HL-60/S4 treated with phorbol 12-myristate 13-acetate at 8.2 ng/mL for 4 days and 3 days (cell line): ENCODE results near the gene SFMBT1.

ENCODE experiments used
- in situ Hi-C: fragments of 300-500 bp; cut with MboI; formaldehyde crosslinking; loops from 2 replicates; pipeline ENCODE4 v1.15.0; 2022; ENCODE audit warnings: low sequenced_read_pairs

The SFMBT1 gene

DNA sequence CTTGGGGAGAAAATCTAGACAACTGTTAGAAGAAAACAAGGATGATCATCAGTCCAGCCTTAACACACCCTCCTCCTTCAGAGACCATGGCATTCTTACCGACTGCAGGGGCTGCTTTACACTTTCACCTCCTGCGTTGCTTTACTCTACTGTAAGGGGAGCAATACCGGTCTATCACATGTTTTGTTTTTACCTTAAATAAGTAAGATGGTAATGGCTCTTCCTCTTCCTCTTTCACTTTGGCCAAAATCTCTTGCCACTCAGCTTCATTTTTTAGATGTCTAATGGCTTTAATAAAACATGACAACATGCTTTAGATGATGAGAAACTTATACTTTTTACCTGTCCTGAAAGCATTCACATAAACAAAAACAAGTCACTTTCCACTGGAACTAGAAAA, 115.1 kb downstream of the SFMBT1 start:
- in situ Hi-C loops = loop anchor here (25.0 kb wide), 1 partner anchor 193 kb away; no protein-coding TSS in a partner anchor

DNA sequence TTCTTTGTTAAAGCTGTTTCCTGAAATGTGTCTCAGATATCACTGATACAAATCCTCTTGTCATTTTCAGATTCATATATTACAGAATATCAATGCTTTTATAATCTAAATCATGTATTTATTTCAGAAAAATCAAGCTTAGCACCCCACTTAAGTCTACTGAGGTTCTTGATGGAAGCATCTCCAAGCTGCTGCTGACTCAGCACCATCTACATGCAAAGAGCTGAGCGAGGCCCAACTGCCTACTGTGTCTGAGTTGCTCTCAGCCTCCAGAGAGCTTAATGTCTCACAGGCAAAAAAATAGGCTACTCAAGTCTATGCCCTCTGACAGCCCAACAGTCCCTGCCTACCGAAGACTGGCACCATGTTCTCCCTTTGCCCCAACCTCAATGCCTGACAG, 119.3 kb downstream of the SFMBT1 start:
- in situ Hi-C loops = loop anchor here (25.0 kb wide), 1 partner anchor 189 kb away; no protein-coding TSS in a partner anchor

DNA sequence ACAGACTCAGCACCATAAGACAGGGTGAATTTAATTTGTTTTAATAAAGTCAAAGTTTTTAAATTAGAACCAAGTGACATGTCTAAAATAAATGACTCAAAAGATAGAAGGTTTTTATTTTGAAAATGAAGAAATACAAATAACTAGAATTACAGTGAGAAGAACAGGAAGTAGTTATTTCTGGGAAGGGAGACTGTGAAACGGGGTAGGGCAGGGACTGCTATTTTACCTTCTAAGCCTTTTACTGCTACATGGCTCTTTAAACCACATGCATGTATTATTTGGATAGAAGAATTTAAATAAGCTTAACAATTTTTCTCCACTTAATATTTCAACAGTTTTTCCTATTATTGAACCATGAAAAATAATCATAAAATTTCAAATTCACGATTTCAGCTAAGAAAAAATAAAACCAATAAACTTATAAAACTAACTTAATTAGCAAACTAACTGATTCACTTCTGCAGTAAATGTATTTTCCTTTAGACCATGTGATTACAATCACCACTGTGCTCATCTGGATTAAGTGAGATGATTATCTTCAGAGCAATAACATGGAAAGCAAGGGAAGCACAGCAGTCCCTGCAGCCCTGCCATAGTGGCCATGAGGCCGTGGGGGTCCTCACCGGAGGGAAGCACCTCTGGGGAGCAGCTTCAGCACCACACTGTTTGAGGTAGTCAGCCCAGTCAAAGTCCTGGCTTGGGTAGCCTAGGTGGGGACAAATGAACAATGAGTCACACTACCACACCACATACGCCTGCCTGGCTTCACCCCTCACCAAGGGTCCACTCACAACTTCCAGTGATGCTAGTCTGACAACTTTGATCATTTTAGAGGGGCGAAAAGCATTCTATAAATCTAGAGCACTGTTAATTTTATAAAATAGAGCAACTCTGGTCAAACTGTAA, 120.2 kb downstream of the SFMBT1 start:
- in situ Hi-C loops = loop anchor here (25.0 kb wide), 1 partner anchor 188 kb away; no protein-coding TSS in a partner anchor

DNA sequence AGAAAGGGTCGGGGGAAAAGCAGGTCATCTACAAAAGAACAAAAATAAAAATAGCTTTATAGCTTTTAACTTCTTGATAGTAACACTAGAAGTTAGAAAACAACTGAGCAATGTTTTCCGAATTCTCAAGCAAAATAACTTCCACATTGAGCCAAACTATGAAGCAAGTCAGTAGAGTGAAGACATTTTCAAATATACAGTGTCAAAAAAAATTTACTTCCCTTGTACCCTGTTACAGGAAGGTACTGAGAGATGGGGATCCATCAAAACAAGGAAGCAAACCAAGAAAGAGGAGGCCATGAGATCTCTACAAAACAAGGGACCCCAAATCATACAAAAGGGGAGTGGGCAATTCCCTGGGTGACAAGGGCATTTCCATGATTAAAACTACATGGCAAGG, 121.9 kb downstream of the SFMBT1 start:
- in situ Hi-C loops = no loop called here

DNA sequence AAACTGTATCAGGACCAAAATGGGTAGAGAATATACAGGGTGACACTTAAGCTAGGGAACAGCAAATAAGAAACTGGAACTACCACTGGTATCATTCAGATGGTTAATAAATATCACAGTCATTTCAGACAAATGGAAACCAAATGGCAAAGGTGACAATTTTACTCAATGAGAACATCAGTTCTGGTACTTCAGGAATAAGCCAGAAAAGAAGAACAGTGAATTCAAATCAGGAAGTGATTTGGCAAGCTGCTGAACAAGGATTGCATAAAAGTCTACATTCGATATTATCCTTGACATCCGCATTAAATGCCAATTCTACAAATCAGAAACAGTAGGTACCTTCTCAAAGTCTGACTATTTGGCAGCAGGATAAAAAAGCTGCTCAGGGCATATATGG, 125.0 kb downstream of the SFMBT1 start:
- in situ Hi-C loops = no loop called here

DNA sequence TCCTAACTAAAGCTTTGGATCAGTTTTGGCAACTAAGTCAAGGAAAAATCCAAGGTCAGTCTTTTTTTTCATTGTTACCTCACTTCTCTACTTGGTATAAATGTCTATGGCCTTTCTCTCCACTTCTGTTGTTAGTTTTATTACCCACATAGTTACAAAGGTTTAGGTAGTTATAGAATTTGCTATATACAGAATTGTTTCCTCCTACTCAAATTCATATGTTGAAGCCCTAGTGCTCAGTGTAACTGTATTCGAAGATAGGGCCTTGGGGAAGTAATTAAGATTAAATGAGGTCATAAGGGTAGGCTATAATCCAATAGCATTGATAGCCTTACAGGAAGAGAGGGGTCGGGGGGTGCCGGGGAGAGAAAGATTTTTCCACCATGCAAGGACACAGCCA, 128.8 kb downstream of the SFMBT1 start:
- in situ Hi-C loops = no loop called here

DNA sequence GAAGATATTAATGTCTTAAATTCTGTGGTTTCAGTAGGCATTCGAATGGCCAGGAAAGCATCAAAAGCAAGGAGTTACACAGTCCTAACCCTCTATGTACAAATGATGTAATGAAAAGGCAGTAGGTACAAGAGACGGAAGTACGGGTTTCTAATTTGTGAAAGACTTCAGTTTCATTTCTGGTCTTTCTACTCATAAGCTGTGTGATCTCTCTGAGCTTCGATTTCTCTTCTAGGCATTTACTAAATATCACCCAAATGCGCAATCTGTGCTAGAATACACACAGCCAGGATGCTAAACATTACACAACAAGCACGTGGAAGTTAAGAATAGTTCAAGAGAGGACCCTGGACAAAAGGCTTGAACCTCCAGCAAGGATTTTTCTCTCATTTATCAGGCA, 130.6 kb downstream of the SFMBT1 start:
- in situ Hi-C loops = no loop called here

DNA sequence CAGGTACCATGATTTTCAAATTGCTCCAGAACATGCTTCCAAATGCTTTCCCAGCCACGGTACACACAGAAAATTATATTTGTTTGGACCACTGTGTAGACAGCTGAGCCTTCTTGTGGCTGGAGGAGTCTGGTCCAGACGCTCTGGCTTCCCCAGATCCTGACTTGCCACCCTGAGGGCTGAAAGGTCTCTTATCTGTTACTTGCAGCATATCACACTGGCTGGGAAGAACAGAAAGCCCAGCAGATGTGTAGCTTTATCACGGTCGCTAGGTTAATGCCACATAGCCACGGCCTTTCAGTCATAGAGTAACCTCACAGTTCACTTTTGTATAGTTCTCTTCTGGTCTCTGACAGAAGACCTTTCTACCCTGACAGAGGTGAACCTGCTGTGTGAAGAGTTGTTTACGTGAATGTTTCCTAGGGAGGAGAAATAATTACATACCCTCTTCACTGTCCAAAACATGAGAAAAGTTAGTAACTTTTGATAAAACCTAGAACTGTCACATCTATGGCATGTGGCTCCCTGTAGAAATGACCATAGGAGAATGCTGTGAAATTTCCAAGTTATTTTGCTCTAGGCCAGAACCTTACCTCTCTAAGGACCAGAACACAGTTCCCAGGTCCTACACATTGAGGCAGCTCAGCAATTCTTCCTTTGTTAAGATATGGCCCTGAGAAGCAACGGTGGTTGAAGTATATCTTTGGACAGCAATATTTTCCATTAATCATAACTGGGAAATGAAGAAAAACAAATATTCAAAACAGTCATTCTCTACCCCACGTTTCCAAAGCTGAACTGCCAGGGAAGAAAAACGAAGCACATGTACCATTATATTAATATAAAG, 132.8 kb downstream of the SFMBT1 start:
- in situ Hi-C loops = no loop called here

DNA sequence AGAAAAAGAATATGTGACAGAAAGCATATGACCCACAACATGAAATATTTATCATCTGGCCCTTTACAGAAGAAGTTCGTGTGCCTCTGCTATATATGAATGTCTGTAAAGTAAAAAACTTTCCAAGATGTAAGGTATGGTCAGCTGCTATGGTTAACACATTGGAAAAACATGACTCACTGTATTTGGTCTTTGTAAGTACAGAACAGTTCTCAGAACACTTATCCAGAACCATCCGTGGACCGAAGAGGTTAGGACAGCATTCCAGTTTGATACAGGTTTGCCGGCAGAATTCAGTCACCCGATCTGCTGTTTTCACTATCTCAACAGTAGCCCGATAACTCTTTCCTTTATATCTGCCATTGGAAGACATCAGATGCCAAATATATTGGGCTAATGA, 135.1 kb downstream of the SFMBT1 start:
- in situ Hi-C loops = no loop called here

DNA sequence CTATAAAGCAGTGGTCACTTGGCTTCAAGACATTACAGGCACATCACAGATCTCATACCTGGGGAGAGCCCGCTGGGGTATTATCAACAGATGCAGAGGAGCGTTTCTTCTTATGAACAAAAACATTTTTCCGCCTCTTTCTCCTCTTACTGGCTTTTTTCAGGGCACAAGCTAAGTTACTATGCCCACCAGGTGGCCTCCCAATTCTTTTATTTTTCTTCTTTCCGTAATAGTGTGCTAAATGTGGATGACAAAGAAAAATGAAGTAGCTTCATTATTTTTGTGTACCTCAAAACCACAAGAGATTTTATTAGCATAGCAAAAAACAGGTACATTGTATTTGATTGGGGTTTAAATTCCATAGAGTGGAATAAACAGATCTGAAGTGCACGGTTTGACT, 138.4 kb downstream of the SFMBT1 start:
- in situ Hi-C loops = no loop called here

DNA sequence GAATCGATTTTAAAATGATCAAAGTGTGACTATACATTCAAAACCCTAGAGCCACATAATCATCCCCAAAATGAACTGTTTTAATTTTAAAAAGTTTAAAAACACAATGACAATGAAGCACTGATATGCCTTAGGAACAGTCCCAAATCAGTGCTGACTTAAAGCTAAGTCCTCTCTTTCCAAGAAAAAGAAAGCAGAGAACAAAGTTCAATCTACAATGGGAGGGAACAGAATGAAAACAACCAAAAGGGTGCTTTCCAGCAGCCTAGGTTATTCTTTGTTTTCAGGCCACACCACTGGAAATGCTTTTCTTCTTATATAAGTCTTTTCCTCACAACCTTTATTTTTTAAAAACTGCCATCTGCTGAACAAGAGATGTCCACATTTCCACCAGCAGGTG, 141.3 kb downstream of the SFMBT1 start:
- in situ Hi-C loops = no loop called here

DNA sequence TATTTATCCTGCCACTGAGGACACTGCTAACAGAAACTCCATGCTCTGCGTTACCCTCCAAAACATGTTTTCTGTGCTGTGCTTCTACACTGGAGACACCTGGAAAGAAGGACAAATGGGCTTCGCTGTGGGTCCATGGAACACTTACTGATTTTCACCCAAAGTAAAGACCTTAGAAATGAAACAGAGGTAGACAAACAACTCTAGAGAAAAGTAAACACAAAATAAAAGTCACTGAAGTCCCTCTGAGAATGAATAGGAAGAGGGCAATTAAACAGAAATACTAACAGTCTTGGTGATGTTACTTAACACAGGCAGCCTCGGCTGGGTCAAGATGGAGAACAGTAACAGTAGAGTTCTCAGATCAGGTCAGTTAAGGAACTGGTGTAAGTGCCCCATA, 141.9 kb downstream of the SFMBT1 start:
- in situ Hi-C loops = no loop called here

DNA sequence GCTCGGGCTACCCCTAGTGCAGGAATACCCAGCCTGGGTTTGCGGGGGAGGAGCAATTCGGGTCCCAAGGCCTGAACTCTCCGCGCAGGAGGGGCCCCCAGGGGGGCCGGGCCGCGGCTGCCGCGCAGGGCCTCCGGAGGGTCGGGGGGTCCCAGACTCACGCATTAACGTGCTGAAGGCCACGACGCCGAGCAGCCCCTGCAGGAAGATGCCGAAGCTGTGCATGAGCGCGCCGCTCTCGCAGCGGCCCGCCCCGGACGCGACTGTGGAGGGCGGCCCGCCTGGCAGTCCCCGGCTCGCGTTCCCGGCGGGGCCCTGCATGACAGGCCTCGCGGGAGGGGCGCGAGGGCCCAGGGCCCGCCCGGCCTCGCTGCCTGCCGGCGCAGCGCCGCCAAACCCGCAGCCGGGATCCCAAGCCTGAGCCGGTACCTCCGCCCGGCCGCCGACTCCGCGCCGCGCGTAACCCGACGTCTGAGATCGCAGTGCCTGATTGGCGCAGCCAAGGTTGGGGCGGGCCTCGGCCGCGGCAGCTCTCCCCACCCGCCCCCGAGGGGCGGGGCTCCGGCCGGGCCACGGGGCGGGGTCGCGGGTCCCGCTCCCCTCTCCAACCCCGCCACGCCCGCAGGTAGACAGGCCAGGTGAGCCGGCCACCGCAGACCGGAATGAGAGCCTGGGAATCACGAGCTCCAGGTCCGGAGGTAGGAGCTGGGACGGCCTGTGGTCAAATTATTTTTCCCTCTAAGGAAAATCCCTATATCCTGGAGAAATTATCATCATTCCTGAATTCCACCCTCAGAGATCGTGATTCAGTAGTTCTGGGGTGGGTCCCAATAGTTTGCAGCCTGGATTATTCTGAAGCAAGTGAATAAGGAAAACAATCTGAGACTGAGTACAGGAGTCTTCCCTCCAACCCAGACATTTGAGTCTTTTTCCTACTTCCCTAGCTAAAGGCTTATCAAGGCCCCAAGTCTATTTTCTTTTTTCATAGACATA, 148.4 kb downstream of the SFMBT1 start, which contains the start of gene STIMATE:
Gene STIMATE, minus strand, starts transcription at position 419 of the 993 bp plus-strand sequence. Its CDS starts 98 bp downstream, at position 321.
- in situ Hi-C loops = no loop called here

DNA sequence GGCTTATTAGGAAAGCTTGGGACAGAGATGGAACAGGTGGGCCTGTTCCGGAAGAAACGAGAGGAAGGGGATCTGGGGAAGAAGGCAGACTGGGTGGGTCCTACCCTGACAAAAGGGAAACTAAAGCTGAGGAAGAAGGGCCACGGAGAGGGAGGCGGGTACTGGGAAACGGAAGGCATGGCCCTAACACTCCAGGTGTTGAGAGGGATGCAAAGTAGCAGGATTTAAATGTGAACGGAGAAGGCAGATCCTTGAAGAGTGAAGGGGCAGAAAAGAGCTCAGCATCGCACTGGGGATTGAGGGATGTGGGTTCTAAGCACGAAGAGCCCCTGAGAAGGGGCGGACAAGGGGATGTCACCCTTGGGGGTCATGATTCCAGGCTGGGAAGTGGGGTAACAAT, 149.3 kb downstream of the SFMBT1 start:
- in situ Hi-C loops = no loop called here

DNA sequence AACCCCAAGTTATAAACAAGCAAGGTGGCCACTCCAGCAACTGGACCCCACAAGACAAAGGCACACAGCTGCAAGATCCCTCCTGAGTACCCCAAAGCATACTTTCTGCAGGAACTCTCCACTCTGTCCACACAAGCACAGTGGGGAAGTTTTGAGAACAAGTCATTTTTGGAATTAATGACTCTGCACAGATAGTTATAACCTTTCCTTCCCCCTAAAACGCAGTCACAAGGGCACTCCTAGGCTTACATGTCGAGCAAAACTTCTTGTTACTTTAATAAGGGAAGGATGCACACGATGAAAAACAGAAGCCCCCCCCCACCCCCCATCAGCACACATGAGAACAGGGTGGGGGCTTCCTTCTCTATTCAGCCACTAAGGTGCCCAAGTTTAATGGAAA, 149.7 kb downstream of the SFMBT1 start:
- in situ Hi-C loops = no loop called here

DNA sequence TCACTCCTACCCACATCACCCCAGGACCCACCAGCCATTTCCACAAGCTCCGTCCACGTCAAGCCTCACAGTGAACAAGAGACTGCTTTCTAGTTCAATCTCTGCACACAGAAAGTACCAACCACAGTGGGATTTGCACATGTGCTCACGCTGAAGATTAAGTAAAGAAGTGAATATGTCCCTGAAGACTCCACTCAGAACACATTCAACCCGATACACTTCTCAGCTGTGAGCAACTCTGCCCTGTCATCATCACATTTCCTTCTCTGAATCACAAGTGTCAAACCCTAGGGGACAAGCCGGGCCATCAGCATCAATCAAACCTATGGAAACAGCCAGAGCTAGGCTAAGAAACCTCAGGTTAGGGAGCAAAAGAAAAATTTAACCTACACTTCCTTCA, 150.5 kb downstream of the SFMBT1 start:
- in situ Hi-C loops = no loop called here

DNA sequence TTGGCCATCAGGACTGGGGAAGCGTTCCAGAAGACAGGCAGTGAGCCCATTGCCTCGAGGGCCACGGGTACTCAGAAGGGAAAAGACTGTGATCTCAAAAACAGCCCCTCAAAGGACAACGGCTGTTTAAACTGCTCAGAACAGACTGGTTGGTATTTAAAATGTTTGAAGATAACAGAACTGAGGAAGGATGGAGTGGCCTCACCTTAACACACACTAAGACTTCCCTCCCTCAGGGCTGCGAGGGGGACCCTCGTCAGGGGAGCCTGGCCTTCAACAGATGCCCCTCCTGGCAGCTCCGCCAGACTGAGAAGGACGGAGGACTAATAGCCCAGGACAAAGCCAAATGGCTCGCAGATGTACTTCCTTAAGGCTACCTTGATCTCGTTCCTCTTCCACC, 151.1 kb downstream of the SFMBT1 start:
- in situ Hi-C loops = no loop called here

DNA sequence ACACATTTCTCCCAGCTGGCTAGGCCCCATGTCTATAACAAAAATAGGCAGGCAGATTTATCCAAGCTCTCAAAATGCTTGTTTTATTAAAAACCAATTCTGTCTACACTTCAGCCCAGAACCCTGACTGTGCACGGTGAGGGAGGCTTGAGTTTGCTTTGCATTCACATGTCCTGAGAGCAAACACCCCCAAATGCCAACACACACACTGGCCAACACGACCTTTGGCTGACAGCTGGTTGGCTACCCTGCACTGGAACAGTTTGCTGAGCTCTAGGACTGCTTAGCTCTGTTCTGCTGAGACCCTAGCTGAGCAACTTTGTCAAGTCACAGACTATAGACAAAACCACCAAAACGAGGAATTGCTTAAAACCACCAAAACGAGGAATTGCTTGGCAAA, 152.2 kb downstream of the SFMBT1 start:
- in situ Hi-C loops = no loop called here

DNA sequence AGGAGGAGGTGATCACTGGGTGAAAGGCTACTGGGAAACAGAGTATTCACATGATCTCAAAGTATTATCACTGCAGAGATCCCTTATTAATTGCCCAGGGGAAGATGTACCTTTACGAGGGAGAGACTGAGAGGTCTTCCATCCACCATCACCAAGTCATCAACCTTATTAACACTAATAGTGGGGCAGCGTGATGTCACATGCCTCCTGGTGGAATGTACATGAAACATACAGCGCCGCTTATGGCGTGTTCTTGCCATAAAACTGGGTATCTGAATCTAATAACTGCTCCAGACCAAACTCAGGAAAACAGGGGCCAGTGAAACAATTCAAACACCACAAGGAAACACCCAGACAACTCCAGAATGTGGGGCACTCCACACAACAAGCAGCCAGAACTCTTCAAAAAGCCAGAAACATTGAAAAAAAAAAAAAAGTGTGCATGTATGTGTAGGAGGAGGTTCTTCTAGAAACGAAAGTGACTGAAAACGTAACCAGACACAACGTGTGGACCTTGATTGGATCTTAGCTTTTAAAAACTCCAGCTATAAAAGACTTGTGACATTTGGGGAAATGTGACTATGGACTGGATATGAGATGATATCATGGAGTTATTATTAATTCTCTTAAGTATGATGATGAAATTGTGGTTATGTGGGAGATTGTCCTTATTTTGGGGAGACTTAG, 153.1 kb downstream of the SFMBT1 start:
- in situ Hi-C loops = no loop called here

DNA sequence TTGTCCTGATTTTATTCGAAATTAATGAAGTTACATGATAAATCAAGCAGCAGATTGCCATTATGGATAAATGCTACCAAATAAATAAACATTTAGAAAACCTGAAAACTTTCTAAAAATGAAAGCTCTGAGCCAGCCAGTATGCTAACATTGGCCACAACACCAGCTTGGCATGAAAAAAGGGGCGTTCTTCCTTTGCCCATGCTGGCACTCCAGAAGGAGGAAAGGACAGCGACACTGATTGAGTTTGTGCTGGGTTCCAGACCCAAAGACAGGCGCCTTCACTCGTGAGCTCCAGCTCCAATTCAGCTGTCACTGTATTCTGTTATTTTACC, 153.6 kb downstream of the SFMBT1 start:
- in situ Hi-C loops = no loop called here
